ENCODE data around the gene RBP5.

GRCh38 chr12:7157391-7157790, 28.7 kb upstream of the RBP5 start:
- no peak for TF ChIP-seq NFIC (IDR thresholded peaks at IDR 0.05)
- no peak for TF ChIP-seq RAD21 (IDR thresholded peaks at IDR 0.05; ENCODE audit: low read depth)
- no peak for TF ChIP-seq MAX (IDR thresholded peaks at IDR 0.05)
- TF ChIP-seq EP300 (IDR thresholded peaks at IDR 0.05; ENCODE audit: borderline replicate concordance) = no peak
- no peak for TF ChIP-seq FOXM1 (IDR thresholded peaks at IDR 0.05; ENCODE audit: borderline replicate concordance, low read depth)
- TF ChIP-seq REST (IDR thresholded peaks at IDR 0.05; ENCODE audit: low read depth) = no peak

All from Ishikawa (cell line).